GM18909 (cell line): ENCODE results near the gene BAIAP2L1.
"Not testable (repeated sequence)": the region's sequence is repeated elsewhere in the genome, so short reads cannot be mapped to it uniquely, and the experiment has no call there.

ENCODE experiments used
- ATAC-seq: cut with Tn5 transposase; IDR thresholded peaks from one replicate; pipeline ENCODE4 v1.9.1; 2021; ENCODE audit warnings: mild to moderate bottlenecking; ENCODE audit not compliant: unreplicated experiment, poor library complexity

Gene BAIAP2L1, protein sequence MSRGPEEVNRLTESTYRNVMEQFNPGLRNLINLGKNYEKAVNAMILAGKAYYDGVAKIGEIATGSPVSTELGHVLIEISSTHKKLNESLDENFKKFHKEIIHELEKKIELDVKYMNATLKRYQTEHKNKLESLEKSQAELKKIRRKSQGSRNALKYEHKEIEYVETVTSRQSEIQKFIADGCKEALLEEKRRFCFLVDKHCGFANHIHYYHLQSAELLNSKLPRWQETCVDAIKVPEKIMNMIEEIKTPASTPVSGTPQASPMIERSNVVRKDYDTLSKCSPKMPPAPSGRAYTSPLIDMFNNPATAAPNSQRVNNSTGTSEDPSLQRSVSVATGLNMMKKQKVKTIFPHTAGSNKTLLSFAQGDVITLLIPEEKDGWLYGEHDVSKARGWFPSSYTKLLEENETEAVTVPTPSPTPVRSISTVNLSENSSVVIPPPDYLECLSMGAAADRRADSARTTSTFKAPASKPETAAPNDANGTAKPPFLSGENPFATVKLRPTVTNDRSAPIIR

DNA sequence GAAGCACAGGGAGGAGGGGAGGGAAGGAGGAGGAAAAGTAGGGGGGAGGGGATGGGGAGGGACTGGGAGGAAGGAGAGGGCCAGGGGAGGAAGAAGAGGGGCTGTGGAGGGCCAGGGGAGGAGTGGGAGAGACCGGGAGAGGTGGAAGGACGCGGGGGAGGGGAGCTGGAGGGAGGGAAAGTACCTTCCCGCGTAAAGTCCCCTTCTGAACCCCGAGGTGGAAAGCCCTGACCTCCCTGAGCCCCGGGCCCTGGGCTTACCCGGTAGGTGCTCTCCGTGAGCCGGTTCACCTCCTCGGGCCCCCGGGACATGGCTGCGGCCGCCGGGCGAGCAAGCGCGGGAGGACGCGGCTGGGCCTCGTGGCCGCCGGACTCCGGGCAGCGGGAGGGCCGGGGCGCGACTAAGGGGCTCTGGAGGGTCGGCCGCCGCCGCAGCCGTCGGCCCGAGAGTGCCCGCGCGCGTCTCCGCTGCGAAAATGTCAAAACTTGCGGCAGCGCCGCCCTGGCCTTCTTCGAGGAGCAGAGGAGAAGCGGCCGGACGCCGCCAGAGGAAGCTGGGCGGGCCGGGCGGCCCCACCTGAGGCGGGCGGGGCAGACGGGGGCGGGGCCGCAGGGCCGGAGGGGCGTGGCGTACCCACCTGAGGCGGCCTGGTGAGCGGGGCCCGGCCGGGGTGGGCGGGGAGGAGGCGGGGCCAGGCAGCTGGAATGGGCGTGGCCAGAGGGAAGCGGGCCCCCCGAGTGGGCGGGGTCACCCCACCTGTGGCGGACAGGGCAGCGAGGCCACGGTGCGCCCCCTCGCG lies at the start of gene BAIAP2L1:
TSS of gene BAIAP2L1 (minus strand) at position 549 of the 799 bp plus-strand sequence. CDS start at position 311, 238 bp downstream.
- ATAC-seq: peak; percentile 81

DNA sequence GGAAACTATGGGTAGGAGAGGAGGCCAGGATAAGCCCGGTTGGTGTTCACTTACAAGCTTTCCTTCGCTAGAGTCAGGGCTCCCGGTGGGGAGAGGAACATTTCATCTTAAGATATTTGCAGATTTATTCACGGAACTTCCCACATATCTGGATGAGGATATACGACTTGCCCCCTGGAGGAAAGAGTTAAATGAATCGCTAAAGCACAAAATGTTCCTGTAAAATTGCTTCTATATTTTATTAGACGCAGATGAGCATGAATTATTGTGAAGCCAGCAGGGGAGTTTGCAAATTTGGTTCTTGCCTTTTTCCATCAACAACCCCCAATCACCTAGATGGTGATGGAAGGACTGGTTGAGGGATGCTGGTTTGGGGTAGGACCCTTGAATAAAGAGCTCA lies 47.9 kb upstream of the BAIAP2L1 start:
- ATAC-seq: no peak

GRCh38 chr7:98440992-98441391 lies 40.1 kb upstream of the BAIAP2L1 start:
- not testable (repeated sequence) for ATAC-seq

GRCh38 chr7:98439484-98439883 lies 38.6 kb upstream of the BAIAP2L1 start:
- ATAC-seq: no peak

DNA sequence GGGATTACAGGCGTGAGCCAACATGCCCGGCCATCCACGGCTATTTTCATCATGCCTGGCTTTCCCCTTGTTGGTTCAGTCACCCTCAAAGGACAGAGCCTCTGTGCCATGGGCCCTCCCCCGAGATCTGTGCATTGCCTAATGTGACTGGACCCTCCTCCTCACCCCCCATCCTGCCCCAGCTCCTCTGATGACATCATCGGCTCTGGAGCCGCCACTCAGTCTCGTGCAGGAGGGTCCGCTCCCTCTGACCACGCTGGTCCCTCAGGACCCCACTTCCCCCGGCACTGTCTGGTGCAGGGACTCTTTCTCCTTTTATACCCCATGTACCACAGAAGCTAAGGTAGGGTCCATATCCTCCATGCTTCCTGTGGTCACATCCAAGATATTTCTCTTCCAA lies 33.2 kb upstream of the BAIAP2L1 start:
- no peak for ATAC-seq

GRCh38 chr7:98429799-98430198 lies 28.9 kb upstream of the BAIAP2L1 start:
- no peak for ATAC-seq

GRCh38 chr7:98423043-98423442 lies 22.2 kb upstream of the BAIAP2L1 start:
- ATAC-seq: no peak

DNA sequence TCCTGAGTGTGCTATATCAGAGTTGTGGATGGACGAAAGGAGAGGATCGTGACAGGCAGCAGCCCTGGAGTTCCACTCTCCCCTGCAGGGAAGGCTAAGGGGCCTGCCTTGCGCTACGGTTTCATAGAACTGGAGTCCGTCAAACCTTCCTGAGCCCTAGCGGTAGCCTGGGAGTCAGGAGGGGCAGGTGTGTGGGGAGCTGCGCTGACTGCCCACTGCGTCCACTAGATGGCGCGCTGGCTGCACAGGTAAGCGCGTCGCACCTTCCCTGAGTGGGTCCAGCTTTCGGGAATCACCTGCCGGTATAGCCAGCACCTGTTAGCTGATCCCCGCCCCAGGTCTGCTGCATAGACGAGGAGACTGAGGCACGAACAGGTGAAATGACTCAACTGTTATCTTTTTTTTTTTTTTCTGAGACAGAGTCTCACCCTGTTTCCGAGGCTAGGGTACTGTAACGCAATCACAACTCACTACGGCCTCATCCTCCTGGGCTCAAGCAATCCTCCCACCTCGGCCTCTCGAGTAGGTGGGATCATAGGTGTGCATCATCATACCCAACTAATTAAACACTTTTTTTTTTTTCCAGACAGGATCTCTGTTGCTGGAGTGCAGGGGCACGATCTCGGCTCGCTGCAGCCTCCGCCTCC lies 20.2 kb upstream of the BAIAP2L1 start:
- ATAC-seq: peak; percentile 64

DNA sequence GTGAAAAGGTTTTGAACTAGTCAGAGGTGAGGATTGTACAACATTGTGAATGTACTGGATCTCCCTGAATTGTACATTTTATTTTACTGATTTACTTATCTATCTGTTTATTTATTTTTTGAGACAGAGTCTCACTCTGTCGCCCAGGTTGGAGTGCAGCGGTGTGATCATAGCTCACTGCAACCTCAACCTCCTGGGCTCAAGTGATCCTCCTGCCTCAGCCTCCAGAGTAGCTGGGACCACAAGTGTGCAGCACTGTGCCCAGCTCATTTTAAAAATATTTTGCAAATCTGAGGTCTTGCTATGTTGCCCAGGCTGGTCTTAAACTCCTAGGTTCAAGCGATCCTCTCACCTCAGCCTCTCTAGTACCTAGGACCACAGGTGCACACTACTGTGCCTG lies 19.1 kb upstream of the BAIAP2L1 start:
- ATAC-seq: not testable (repeated sequence)

DNA sequence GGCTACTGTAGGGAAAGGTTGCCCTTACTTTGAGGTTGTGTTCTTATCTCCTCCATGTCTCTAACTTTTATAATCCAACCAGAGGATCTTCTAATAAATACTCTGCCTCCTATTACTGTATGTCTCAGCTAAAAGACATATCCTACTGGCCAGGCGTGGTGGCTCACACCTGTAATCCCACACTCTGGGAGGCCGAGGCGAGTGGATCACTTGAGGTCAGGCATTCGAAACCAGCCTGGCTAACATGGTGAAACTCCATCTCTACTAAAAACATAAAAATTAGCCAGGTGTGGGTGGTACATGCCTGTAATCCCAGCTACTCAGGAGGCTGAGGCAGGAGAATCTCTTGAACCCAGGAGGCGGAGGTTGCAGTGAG lies 18.4 kb upstream of the BAIAP2L1 start:
- not testable (repeated sequence) for ATAC-seq

DNA sequence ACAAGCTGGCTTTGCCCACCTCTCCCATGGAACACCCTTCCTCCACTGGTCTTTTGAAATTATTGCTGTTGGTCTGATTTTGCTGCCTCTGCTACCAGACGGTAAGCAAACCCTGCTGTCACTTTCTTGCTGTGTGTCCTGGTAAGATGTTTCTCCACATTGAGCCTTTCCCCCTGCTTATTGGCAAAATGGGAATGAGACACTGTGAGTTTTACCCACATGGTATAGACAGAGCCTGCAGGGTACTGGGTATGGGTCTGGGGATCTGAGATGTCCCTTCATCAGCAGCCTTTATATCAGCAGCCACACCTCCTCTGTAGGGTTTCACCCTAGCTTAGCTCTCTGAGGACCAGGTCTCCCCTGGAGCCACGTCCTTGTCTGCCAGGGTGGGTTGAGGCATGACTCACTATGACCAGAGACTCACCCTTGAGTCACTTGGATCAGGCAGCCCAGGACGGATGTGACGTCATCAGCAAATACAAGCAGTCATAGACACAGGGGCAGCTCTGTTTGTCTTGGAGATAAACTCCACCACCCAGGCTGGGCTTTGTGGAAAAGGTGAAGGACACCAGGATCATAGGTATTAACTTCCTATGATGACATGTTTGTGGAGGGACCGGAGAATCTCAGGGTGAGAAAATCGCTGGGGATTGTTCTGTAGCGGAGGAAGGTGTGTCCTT lies 17.9 kb upstream of the BAIAP2L1 start:
- no peak for ATAC-seq

GRCh38 chr7:98418271-98418635 lies 17.4 kb upstream of the BAIAP2L1 start:
- no peak for ATAC-seq

- ATAC-seq: not testable (repeated sequence)
Measured at GRCh38 chr7:98417604-98418270, 16.8 kb upstream of the BAIAP2L1 start.

DNA sequence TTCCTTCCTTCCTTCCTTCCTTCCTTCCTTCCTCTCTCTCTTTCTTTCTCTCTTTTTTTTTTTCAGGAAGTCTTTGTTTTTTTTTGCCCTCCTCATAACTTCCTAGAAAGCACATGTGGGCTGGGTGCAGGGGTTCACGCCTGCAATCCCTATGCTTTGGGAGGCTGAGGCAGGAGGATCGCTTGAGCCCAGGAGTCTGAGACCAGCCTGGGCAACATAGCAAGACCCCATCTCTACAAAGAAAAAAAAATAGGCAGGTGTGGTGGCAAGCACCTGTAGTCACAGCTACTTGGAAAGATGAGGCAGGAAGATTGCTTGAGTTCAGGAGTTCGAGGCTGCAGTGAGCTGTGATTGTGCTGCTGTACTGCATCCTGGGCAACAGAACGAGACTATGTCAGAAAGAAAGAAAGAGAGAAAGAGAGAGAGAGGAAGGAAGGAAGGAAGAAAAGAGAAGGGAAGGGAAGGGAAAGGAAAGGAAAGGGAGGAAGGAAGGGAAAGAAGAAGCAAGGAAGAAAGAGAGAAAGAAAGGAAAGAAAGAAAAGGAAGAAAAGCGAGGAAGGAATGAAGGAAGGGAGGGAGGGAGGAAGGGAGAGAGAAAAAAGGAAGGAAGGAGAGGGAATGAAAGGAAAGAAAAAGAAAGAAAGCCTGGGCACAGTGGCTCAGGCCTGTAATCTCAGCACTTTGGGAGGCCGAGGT lies 13.5 kb upstream of the BAIAP2L1 start:
- ATAC-seq: no peak

DNA sequence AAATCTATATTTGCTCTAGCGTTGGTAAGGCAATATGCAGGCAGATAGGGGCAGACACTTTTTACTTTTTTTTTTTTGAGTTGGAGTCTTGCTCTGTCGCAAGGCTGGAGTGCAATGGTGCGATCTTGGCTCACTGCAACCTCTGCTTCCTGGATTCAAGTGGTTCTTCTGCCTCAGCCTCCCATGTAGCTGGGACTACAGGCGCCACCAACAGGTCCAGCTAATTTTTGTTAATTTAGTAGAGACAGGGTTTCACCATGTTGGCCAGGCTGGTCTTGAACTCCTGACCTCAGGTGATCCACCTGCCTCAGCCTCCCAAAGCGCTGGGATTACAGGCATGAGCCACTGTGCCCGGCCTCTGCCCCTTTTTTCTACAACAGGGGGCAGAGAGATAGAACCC lies 12.8 kb upstream of the BAIAP2L1 start:
- not testable (repeated sequence) for ATAC-seq

- no peak for ATAC-seq
Measured at GRCh38 chr7:98409843-98410242, 9.0 kb upstream of the BAIAP2L1 start.

- ATAC-seq: not testable (repeated sequence)
Measured at GRCh38 chr7:98408146-98408545, 7.3 kb upstream of the BAIAP2L1 start.

DNA sequence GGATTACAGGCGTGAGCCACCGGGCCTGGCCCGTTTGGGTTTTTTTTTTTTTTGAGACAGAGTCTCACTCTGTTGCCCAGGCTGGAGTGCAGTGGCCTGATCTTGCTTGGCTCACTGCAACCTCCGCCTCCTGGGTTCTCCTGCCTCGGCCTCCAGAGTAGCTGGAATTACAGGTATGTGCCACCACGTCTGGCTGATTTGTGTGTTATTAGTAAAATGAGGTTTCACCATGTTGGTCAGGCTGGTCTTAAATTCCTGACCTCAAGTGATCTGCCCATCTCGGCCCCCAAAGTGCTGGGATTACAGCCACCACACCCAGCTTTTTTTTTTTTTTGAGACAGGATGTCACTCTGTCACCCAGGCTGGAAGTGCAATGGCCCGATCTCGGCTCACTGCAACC lies 5.9 kb upstream of the BAIAP2L1 start:
- no peak for ATAC-seq

DNA sequence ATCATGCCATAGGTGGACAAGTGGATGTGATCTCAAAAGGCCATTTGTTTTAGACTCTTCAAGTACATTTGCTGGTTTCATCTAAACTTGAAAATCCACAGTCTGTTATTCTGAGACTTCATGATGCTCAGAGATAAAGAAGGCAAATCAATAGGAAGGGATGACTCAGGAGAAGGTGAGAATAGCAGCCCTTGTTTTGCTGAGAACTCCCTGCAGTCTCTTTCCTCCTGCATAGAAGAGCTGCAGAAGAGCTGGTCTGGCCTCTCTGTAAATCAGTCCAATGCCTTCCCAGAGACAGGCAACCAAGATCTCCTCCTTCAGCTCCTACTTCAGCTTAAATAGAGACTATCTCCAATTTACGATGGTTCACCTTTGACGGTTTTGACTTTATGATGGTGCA lies 4.0 kb upstream of the BAIAP2L1 start:
- no peak for ATAC-seq
